HepG2 (cell line): ENCODE data around the gene PTGDS. TPM values are rescaled to one million over a fixed set of nuclear protein-coding genes. Genes with fewer than 3 reads are reported as not detected.

ENCODE experiments used
- ATAC-seq: fragments of 200-7000 bp; cut with Tn5 transposase; 3 replicates; pipeline ENCODE4 v1.9.1; 2020; ENCODE audit warnings: mild to moderate bottlenecking, moderate library complexity
- BruUV-seq: library from RNA; stranded (reverse); fragments of 400-500 nt; replicated peaks from 2 replicates; lab custom pipeline; 2021; lab: Mats Ljungman, UMichigan
- CTCF ChIA-PET: fragments of 300-600 bp; formaldehyde crosslinking; extraction: SDS; loops from one replicate; lab custom pipeline; 2021; ENCODE audit warnings: low total read pairs, inconsistent platforms, low intra/inter-chr PET ratio; lab: Yijun Ruan, JAX
- POLR2A ChIA-PET: fragments of 350-600 bp; sonication (Branson Sonifier 250); formaldehyde crosslinking; loops from one replicate; lab custom pipeline; 2020; ENCODE audit warnings: antibody characterized with exemption, inconsistent platforms; lab: Yijun Ruan, JAX
- DNase-seq: peaks from one replicate; pipeline ENCODE4 v3.0.0-alpha.2; 2015; ENCODE audit warnings: low spot score
- FAIRE-seq: peaks from 3 replicates; lab custom pipeline; 2011; peaks lifted over from hg19 to GRCh38; lab: Jason Lieb, UNC
- H2AFZ ChIP-seq: one replicate; pipeline ENCODE4 v1.6.1; 2011; ENCODE audit warnings: low read length, inconsistent platforms
- H3K27ac ChIP-seq: fragments of 300-600 bp; 3 replicates; pipeline ENCODE4 v1.8.0; 2011; ENCODE audit warnings: mixed run types, mild to moderate bottlenecking, mixed read lengths, low read length, inconsistent platforms; ENCODE audit not compliant: insufficient read depth; ENCODE audit errors: extremely low read length
- H3K27me3 ChIP-seq, 2 experiments: fragments of 200-600 bp in 1 of 2; 2 replicates in 1 of 2; 3 replicates in 1 of 2; pipeline versions ENCODE4 v1.6.0 to v1.8.0; 2011; ENCODE audit warnings: low read length in 2 of 2, mild to moderate bottlenecking in 2 of 2, moderate library complexity in 2 of 2, inconsistent platforms in 1 of 2; ENCODE audit not compliant: insufficient read depth in 2 of 2, control insufficient read depth in 1 of 2
- H3K36me3 ChIP-seq, 2 experiments: fragments of 200-600 bp in 1 of 2; replicated peaks in 1 of 2; 2 replicates in 1 of 2; 3 replicates in 1 of 2; pipeline versions ENCODE4 v1.5.1 to v1.8.0; 2011; ENCODE audit warnings: low read length in 2 of 2, inconsistent platforms in 1 of 2; ENCODE audit not compliant: insufficient read depth in 2 of 2, control insufficient read depth in 1 of 2
- H3K4me1 ChIP-seq: 2 replicates; pipeline ENCODE4 v1.5.1; 2012; ENCODE audit warnings: low read length, inconsistent platforms; ENCODE audit not compliant: insufficient read depth
- H3K4me2 ChIP-seq: 2 replicates; pipeline ENCODE4 v1.6.0; 2011; ENCODE audit warnings: low read depth, low read length, inconsistent platforms
- H3K4me3 ChIP-seq, 3 experiments: fragments of 200-600 bp in 1 of 3; sonication (generic), shearing (Covaris generic) in 1 of 3; replicated peaks in 1 of 3; 2 replicates each; pipeline ENCODE4 v1.5.1; 2011 to 2016; ENCODE audit warnings: low read length in 3 of 3, inconsistent platforms in 2 of 3, low read depth in 2 of 3, mild to moderate bottlenecking in 2 of 3, control low read depth in 1 of 3, mixed read lengths in 1 of 3; ENCODE audit not compliant: insufficient read depth in 1 of 3
- H3K79me2 ChIP-seq: one replicate; pipeline ENCODE4 v1.6.1; 2011; ENCODE audit warnings: low read length, inconsistent platforms; ENCODE audit not compliant: insufficient read depth
- H3K9ac ChIP-seq: 2 replicates; pipeline ENCODE4 v1.6.0; 2011; ENCODE audit warnings: mild to moderate bottlenecking, low read depth, low read length, inconsistent platforms; ENCODE audit not compliant: insufficient read depth
- H3K9me3 ChIP-seq: 2 replicates; pipeline ENCODE4 v1.5.1; 2012; ENCODE audit warnings: mild to moderate bottlenecking, low read length
- H4K20me1 ChIP-seq: 2 replicates; pipeline ENCODE4 v1.6.0; 2011; ENCODE audit warnings: inconsistent platforms, mild to moderate bottlenecking, low read length, moderate library complexity; ENCODE audit not compliant: insufficient read depth
- AGO1 ChIP-seq: fragments of 200-400 bp; formaldehyde crosslinking; IDR thresholded peaks from 2 replicates; pipeline ENCODE4 v1.6.1; 2017; ENCODE audit warnings: mild to moderate bottlenecking, low read depth, low read length, moderate library complexity; ENCODE audit not compliant: poor library complexity, severe bottlenecking
- HDAC2 ChIP-seq: sonication (generic); formaldehyde crosslinking; IDR thresholded peaks from 2 replicates; pipeline ENCODE4 v1.4.0; 2020; ENCODE audit warnings: missing genetic modification reagents
- IKZF1 ChIP-seq: fragments of 450-650 bp; IDR thresholded peaks from 2 replicates; pipeline ENCODE4 v1.7.1; 2016
- JUNB ChIP-seq: sonication (generic); formaldehyde crosslinking; IDR thresholded peaks from 2 replicates; pipeline ENCODE4 v1.8.0; 2022; ENCODE audit warnings: missing genetic modification reagents, mild to moderate bottlenecking, borderline replicate concordance
- PHF21A ChIP-seq: sonication (generic); formaldehyde crosslinking; IDR thresholded peaks from 2 replicates; pipeline ENCODE4 v1.5.0; 2020; ENCODE audit warnings: mild to moderate bottlenecking, missing genetic modification reagents
- PITX1 ChIP-seq: sonication (generic); formaldehyde crosslinking; IDR thresholded peaks from 2 replicates; pipeline ENCODE4 v1.5.1; 2020; ENCODE audit warnings: mild to moderate bottlenecking, missing genetic modification reagents
- POLR2AphosphoS2 ChIP-seq: IDR thresholded peaks from 2 replicates; pipeline ENCODE4 v1.6.1; 2011; ENCODE audit warnings: low read depth, low read length, improper control_type of control experiment
- TCF12 ChIP-seq, 2 experiments: fragments of 450-650 bp in 1 of 2; sonication (generic) in 1 of 2; formaldehyde crosslinking in 1 of 2; IDR thresholded peaks; 2 replicates each; pipeline versions ENCODE4 v1.6.1 to v1.8.0; 2017 to 2022; ENCODE audit warnings: antibody characterized with exemption in 1 of 2, mild to moderate bottlenecking in 1 of 2, missing genetic modification reagents in 1 of 2, moderate library complexity in 1 of 2
- ZNF225 ChIP-seq: sonication (generic); formaldehyde crosslinking; IDR thresholded peaks from 2 replicates; pipeline ENCODE4 v1.4.0; 2020; ENCODE audit warnings: mild to moderate bottlenecking, missing genetic modification reagents
- ZNF605 ChIP-seq: sonication (generic); formaldehyde crosslinking; IDR thresholded peaks from 2 replicates; pipeline ENCODE4 v1.8.0; 2022; ENCODE audit warnings: mild to moderate bottlenecking, missing genetic modification reagents
- ZNF775 ChIP-seq: sonication (generic); formaldehyde crosslinking; IDR thresholded peaks from 2 replicates; pipeline ENCODE4 v1.4.0; 2020; ENCODE audit warnings: missing genetic modification reagents, mild to moderate bottlenecking, moderate library complexity, borderline replicate concordance
- ZNF777 ChIP-seq: sonication (generic); formaldehyde crosslinking; IDR thresholded peaks from 2 replicates; pipeline ENCODE4 v1.4.0; 2020; ENCODE audit warnings: missing genetic modification reagents
- WGBS: methylation state at CpG from one replicate; pipeline ENCODE4 v1.1.6; 2017; ENCODE audit warnings: low lambda C conversion rate; 5-methylcytosine and 5-hydroxymethylcytosine counted together
- in situ Hi-C: cut with HindIII; loops from 2 replicates; pipeline ENCODE4 v1.10.0; 2017; ENCODE audit warnings: low pct_unique_long_range_greater_than_20kb; ENCODE audit not compliant: extremely low pct_ligation_motif_present
- intact Hi-C: fragments of 100-400 bp; cut with micrococcal nuclease; formaldehyde crosslinking; loops from one replicate; pipeline ENCODE4 v1.10.0; 2022; ENCODE audit not compliant: unreplicated experiment
- polyA plus RNA-seq, 8 experiments: library from polyadenylated mRNA; depleted of rRNA in 3 of 8; stranded (reverse) in 7 of 8; unstranded in 1 of 8; fragments of >200 nt; fragmentation: Illumina TruSeq in 4 of 8; extraction: Trizol in 4 of 8; gene quantifications; 2 replicates each; pipeline versions ENCODE4 v1.2.1 to v1.2.3, GENCODE V29; 2011 to 2016; ENCODE audit warnings: low read depth in 4 of 8, missing spikeins in 1 of 8, mixed read lengths in 1 of 8; ENCODE audit not compliant: insufficient read depth in 1 of 8
- total RNA-seq, 5 experiments: library from RNA; depleted of rRNA; stranded (reverse); fragments of >200 nt; fragmentation: Illumina TruSeq; extraction: Trizol; gene quantifications; 2 replicates each; pipeline ENCODE4 v1.2.3, GENCODE V29; 2016; ENCODE audit warnings: low read depth in 1 of 5
- TF ChIP-seq, protein P1 (sequence below): sonication (generic); formaldehyde crosslinking; IDR thresholded peaks from 2 replicates; pipeline ENCODE4 v1.5.1; 2020; ENCODE audit warnings: missing genetic modification reagents, mild to moderate bottlenecking, borderline replicate concordance

The PTGDS gene
- total and polyA plus RNA-seq, 2 of the 13 experiments (the other 11 are each of a cell fraction or from before 2014, with no cell fraction given): 0.33 to 0.50 TPM

GRCh38 chr9:136997371-136997770 is 20.1 kb downstream of the PTGDS start:
- ATAC-seq: peak; percentile 9
- Histone ChIP-seq H3K79me2 (peaks cover 5% of the 10 kb centered on the region), H4K20me1 (no peaks in the 10 kb centered on the region), H3K27ac (no peak overlapping the region), H3K36me3 (no peaks in the 10 kb centered on the region), H3K4me1 (peaks cover 71% of the 10 kb centered on the region), H3K27me3 (no peaks in the 10 kb centered on the region), H2AFZ (no peak overlapping the region), H3K4me3 (peak overlapping the region; percentile 58 to 75 (median 63); a peak in 5 of 6 replicates), H3K4me2 (peak overlapping the region; percentile 99), H3K9me3 (no peaks in the 10 kb centered on the region), H3K9ac (peak overlapping the region; percentile 56)
- ChIA-PET CTCF (no interaction called here), POLR2A (interaction anchor here (1.4 to 1.8 kb wide), 3 partner anchors 32 to 49 kb away, joined by 3 to 8 read pairs (median 4); no protein-coding TSS in a partner anchor)
- in situ Hi-C loops (no loop called here), intact Hi-C loops (no loop called here)
- DNase-seq: no peak
- BruUV-seq: no TSS peak
- no peak for FAIRE-seq
- WGBS: 86% methylated on average over 1 of the region's 10 CpGs
- no peak for TF ChIP-seq TCF12 (IDR thresholded peaks at IDR 0.05)
- no peak for TF ChIP-seq TCF12 (CRISPR knock-in tag; IDR thresholded peaks at IDR 0.05)
- TF ChIP-seq IKZF1: no peak
- no peak for TF ChIP-seq ZNF775 (CRISPR knock-in tag)
- TF ChIP-seq PHF21A (CRISPR knock-in tag): peak; percentile 34
- TF ChIP-seq, protein P1, sequence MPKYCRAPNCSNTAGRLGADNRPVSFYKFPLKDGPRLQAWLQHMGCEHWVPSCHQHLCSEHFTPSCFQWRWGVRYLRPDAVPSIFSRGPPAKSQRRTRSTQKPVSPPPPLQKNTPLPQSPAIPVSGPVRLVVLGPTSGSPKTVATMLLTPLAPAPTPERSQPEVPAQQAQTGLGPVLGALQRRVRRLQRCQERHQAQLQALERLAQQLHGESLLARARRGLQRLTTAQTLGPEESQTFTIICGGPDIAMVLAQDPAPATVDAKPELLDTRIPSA (CRISPR knock-in tag): no peak
- 0 out of 2 replicates have a peak, but pooled peaks have one; percentile 6 for TF ChIP-seq ZNF225
- no peak for TF ChIP-seq POLR2AphosphoS2
- no peak for TF ChIP-seq ZNF777 (CRISPR knock-in tag)
- TF ChIP-seq AGO1: no peak
- TF ChIP-seq PITX1 (CRISPR knock-in tag): no peak
- no peak for TF ChIP-seq JUNB (CRISPR knock-in tag)
- no peak for TF ChIP-seq HDAC2 (CRISPR knock-in tag)
- TF ChIP-seq ZNF605 (CRISPR knock-in tag): peak; percentile 31; the same call in 1 of the 2 replicates
